Activated naive CD8-positive, alpha-beta T cell treated with anti-CD3 and anti-CD28 coated beads, Interleukin-2, amount 10 ng/mL, durations not matched to agents 7 days and 5 days (primary cell): ENCODE results near the gene MUC21. TPM values are rescaled to one million over a fixed set of nuclear protein-coding genes. Genes with fewer than 3 reads are reported as not detected.
"Not testable (repeated sequence)": the region's sequence is repeated elsewhere in the genome, so short reads cannot be mapped to it uniquely, and the experiment has no call there.

Source experiments
- ATAC-seq: fragments of 150-1000 bp; cut with Tn5 transposase; one replicate; pipeline ENCODE4 v1.10.0; 2021; ENCODE audit warnings: low read depth, moderate library complexity
- POLR2A ChIA-PET: fragments of 350-600 bp; sonication (Branson Sonifier 250); formaldehyde crosslinking; loops from one replicate; lab custom pipeline; 2021; ENCODE audit warnings: antibody characterized with exemption; lab: Charles Lee
- DNase-seq: peaks from one replicate; pipeline ENCODE4 v3.0.0; 2021
- H3K27ac Mint-ChIP-seq: one replicate; pipeline ENCODE4 v1.8.0; 2022; ENCODE audit warnings: mild to moderate bottlenecking, mixed read lengths
- H3K27me3 Mint-ChIP-seq: one replicate; pipeline ENCODE4 v1.8.0; 2022; ENCODE audit warnings: mild to moderate bottlenecking, moderate library complexity, mixed read lengths
- H3K36me3 Mint-ChIP-seq: one replicate; pipeline ENCODE4 v1.8.0; 2021; ENCODE audit warnings: mild to moderate bottlenecking, mixed read lengths
- H3K4me1 Mint-ChIP-seq: one replicate; pipeline ENCODE4 v1.8.0; 2021; ENCODE audit warnings: mixed read lengths
- H3K4me3 Mint-ChIP-seq: one replicate; pipeline ENCODE4 v1.8.0; 2022; ENCODE audit warnings: mild to moderate bottlenecking, moderate library complexity, mixed read lengths
- H3K9me3 Mint-ChIP-seq: one replicate; pipeline ENCODE4 v1.8.0; 2021; ENCODE audit warnings: mixed read lengths
- total RNA-seq, 2 experiments: library from RNA; stranded (reverse); gene quantifications; one replicate each; pipeline ENCODE4 v1.2.3, GENCODE V29; 2021

MUC21 gene
- total RNA-seq, 2 experiments from 2014 or later = not detected

- H3K27ac Mint-ChIP-seq = no peak overlapping the region
- POLR2A ChIA-PET = no interaction called here
- no peaks in the 10 kb centered on the region for H3K36me3 Mint-ChIP-seq
- DNase-seq (no peak), ATAC-seq (no peak)
- no peaks in the 10 kb centered on the region for H3K9me3 Mint-ChIP-seq
- no peak overlapping the region for H3K4me3 Mint-ChIP-seq
- peaks cover 64% of the 10 kb centered on the region for H3K27me3 Mint-ChIP-seq
- peaks cover 12% of the 10 kb centered on the region for H3K4me1 Mint-ChIP-seq
These were observed 3.8 kb upstream of the MUC21 start for GRCh38 chr6:30979690-30980089.

- Mint-ChIP-seq H3K27me3 (peaks cover 55% of the 10 kb centered on the region), H3K36me3 (no peaks in the 10 kb centered on the region), H3K4me3 (no peak overlapping the region), H3K4me1 (peaks cover 15% of the 10 kb centered on the region), H3K9me3 (no peaks in the 10 kb centered on the region), H3K27ac (no peak overlapping the region)
- POLR2A ChIA-PET = no interaction called here
- no peak for ATAC-seq
- no peak for DNase-seq
These were observed 1.4 kb upstream of the MUC21 start for GRCh38 chr6:30981942-30982772.

GRCh38 chr6:30985490-30985889 lies 2.0 kb downstream of the MUC21 start:
- Mint-ChIP-seq H3K27me3 (peaks cover 29% of the 10 kb centered on the region), H3K4me3 (no peak overlapping the region), H3K36me3 (no peaks in the 10 kb centered on the region), H3K4me1 (peaks cover 20% of the 10 kb centered on the region), H3K9me3 (no peaks in the 10 kb centered on the region), H3K27ac (no peak overlapping the region)
- ATAC-seq (peak; percentile 73), DNase-seq (no peak)
- POLR2A ChIA-PET = no interaction called here

GRCh38 chr6:30987304-30987703 lies 3.8 kb downstream of the MUC21 start:
- Mint-ChIP-seq H3K4me1 (peaks cover 21% of the 10 kb centered on the region), H3K9me3 (no peaks in the 10 kb centered on the region), H3K27ac (no peak overlapping the region), H3K36me3 (no peaks in the 10 kb centered on the region), H3K4me3 (no peak overlapping the region), H3K27me3 (peaks cover 16% of the 10 kb centered on the region)
- ATAC-seq (no peak), DNase-seq (no peak)
- POLR2A ChIA-PET = no interaction called here

- no peak for DNase-seq
- Mint-ChIP-seq H3K4me1 (peaks cover 17% of the 10 kb centered on the region), H3K27ac (no peak overlapping the region), H3K27me3 (peaks cover 5% of the 10 kb centered on the region), H3K36me3 (no peaks in the 10 kb centered on the region), H3K4me3 (no peak overlapping the region), H3K9me3 (no peaks in the 10 kb centered on the region)
- POLR2A ChIA-PET = no interaction called here
- ATAC-seq = no peak
These were observed 4.8 kb downstream of the MUC21 start for GRCh38 chr6:30988209-30988825.

- POLR2A ChIA-PET = interaction anchor here (0.6 to 1.9 kb wide), 2 partner anchors 16 to 35 kb away, joined by 3 to 6 read pairs; no protein-coding TSS in a partner anchor
- H3K9me3 Mint-ChIP-seq = no peaks in the 10 kb centered on the region
- H3K4me1 Mint-ChIP-seq = peaks cover 10% of the 10 kb centered on the region
- H3K36me3 Mint-ChIP-seq = no peaks in the 10 kb centered on the region
- DNase-seq (peak; percentile 37), ATAC-seq (peak; percentile 88)
- H3K4me3 Mint-ChIP-seq = peak overlapping the region; percentile 78
- peak overlapping the region; percentile 83 for H3K27ac Mint-ChIP-seq
- H3K27me3 Mint-ChIP-seq = peaks cover 3% of the 10 kb centered on the region
These were observed 7.0 kb downstream of the MUC21 start for GRCh38 chr6:30990422-30991086.

- Mint-ChIP-seq H3K4me1 (peaks cover 10% of the 10 kb centered on the region), H3K4me3 (no peak overlapping the region), H3K9me3 (no peaks in the 10 kb centered on the region), H3K27ac (no peak overlapping the region), H3K36me3 (no peaks in the 10 kb centered on the region), H3K27me3 (peaks cover 3% of the 10 kb centered on the region)
- POLR2A ChIA-PET = no interaction called here
- ATAC-seq = no peak
- no peak for DNase-seq
These were observed 8.4 kb downstream of the MUC21 start for GRCh38 chr6:30991891-30992290.

GRCh38 chr6:30997301-30997700 lies 13.8 kb downstream of the MUC21 start:
- DNase-seq (no peak), ATAC-seq (no peak)
- H3K4me1 Mint-ChIP-seq = peaks cover 1% of the 10 kb centered on the region
- H3K27me3 Mint-ChIP-seq = peaks cover 6% of the 10 kb centered on the region
- H3K9me3 Mint-ChIP-seq = peaks cover 1% of the 10 kb centered on the region
- H3K4me3 Mint-ChIP-seq = no peak overlapping the region
- POLR2A ChIA-PET = no interaction called here
- no peaks in the 10 kb centered on the region for H3K36me3 Mint-ChIP-seq
- no peak overlapping the region for H3K27ac Mint-ChIP-seq

- POLR2A ChIA-PET = no interaction called here
- Mint-ChIP-seq H3K27me3 (peaks cover 6% of the 10 kb centered on the region), H3K27ac (no peak overlapping the region), H3K4me3 (no peak overlapping the region), H3K9me3 (peaks cover 1% of the 10 kb centered on the region), H3K4me1 (peaks cover 1% of the 10 kb centered on the region), H3K36me3 (no peaks in the 10 kb centered on the region)
- DNase-seq = no peak
- no peak for ATAC-seq
These were observed 15.3 kb downstream of the MUC21 start for GRCh38 chr6:30998785-30999184.

- ATAC-seq, H3K27ac Mint-ChIP-seq, H3K9me3 Mint-ChIP-seq, DNase-seq, H3K36me3 Mint-ChIP-seq, H3K4me3 Mint-ChIP-seq, H3K27me3 Mint-ChIP-seq, H3K4me1 Mint-ChIP-seq: not testable (repeated sequence)
- POLR2A ChIA-PET = interaction anchor here (0.6 kb wide), 1 partner anchor 59 kb away, joined by 3 read pairs; no protein-coding TSS in a partner anchor
These were observed 16.7 kb downstream of the MUC21 start for GRCh38 chr6:31000067-31000860.

- Mint-ChIP-seq H3K36me3 (no peaks in the 10 kb centered on the region), H3K4me3 (no peak overlapping the region), H3K27me3 (peaks cover 15% of the 10 kb centered on the region), H3K9me3 (peaks cover 1% of the 10 kb centered on the region), H3K27ac (no peak overlapping the region), H3K4me1 (peaks cover 4% of the 10 kb centered on the region)
- ATAC-seq = no peak
- POLR2A ChIA-PET = no interaction called here
- DNase-seq = no peak
These were observed 17.9 kb downstream of the MUC21 start for GRCh38 chr6:31001281-31001888.

- ATAC-seq (no peak), DNase-seq (no peak)
- Mint-ChIP-seq H3K4me1 (peaks cover 4% of the 10 kb centered on the region), H3K27me3 (peaks cover 18% of the 10 kb centered on the region), H3K36me3 (no peaks in the 10 kb centered on the region), H3K4me3 (no peak overlapping the region), H3K9me3 (peaks cover 1% of the 10 kb centered on the region), H3K27ac (no peak overlapping the region)
- POLR2A ChIA-PET = no interaction called here
These were observed 19.0 kb downstream of the MUC21 start for GRCh38 chr6:31002471-31002870.

- Mint-ChIP-seq H3K4me3 (no peak overlapping the region), H3K4me1 (peaks cover 4% of the 10 kb centered on the region), H3K36me3 (no peaks in the 10 kb centered on the region), H3K27me3 (peaks cover 29% of the 10 kb centered on the region), H3K27ac (no peak overlapping the region), H3K9me3 (peaks cover 1% of the 10 kb centered on the region)
- DNase-seq (no peak), ATAC-seq (no peak)
- POLR2A ChIA-PET = no interaction called here
These were observed 21.3 kb downstream of the MUC21 start for GRCh38 chr6:31004794-31005193.
